Activated CD8-positive, alpha-beta memory T cell treated with anti-CD3 and anti-CD28 coated beads, Interleukin-2, amount 50 U/mL, for 48 hours (primary cell): ENCODE measurements around the gene GPNMB.

Experiments used
- DNase-seq: peaks from one replicate; pipeline ENCODE4 v3.0.0-alpha.2; 2020

The GPNMB gene

GRCh38 chr7:23232966-23233365 is 13.6 kb upstream of the GPNMB start:
- DNase-seq = no peak

DNA sequence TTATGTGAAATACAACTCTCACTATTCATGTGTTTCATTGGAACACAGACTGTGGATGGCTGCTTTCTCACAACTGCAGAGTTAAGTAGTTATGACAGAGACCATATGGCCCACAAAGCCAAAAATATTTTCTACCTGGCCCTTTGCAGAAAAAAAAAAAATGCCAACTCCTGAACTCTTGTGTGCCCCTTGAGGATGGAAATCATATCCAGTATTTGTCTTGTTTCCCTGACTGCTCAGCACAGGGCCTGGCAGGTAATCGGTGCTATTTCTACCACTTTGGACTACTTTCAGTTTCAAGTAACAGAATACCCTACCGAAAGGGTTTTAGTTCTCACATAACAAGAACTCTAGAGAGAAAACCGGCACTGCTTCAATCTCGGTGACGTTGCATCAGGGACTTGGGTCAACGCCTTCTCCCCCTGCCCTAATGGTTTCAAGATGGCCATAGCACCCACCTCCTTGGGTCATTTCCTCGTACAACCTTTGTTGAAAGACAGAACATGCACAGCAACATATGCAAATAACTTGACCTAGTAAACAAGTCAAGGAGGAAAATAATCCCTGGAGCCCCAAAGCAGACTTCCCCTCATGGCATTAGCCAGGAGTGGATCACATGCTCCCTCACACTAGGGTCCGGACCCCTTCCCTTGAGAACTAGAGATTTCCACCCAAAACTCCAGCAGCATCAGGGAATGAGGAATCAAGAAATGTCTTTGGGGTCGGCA is 11.8 kb upstream of the GPNMB start:
- DNase-seq = no peak

GRCh38 chr7:23235813-23236221 is 10.8 kb upstream of the GPNMB start:
- DNase-seq = no peak

GRCh38 chr7:23237000-23237399 is 9.6 kb upstream of the GPNMB start:
- DNase-seq = no peak

DNA sequence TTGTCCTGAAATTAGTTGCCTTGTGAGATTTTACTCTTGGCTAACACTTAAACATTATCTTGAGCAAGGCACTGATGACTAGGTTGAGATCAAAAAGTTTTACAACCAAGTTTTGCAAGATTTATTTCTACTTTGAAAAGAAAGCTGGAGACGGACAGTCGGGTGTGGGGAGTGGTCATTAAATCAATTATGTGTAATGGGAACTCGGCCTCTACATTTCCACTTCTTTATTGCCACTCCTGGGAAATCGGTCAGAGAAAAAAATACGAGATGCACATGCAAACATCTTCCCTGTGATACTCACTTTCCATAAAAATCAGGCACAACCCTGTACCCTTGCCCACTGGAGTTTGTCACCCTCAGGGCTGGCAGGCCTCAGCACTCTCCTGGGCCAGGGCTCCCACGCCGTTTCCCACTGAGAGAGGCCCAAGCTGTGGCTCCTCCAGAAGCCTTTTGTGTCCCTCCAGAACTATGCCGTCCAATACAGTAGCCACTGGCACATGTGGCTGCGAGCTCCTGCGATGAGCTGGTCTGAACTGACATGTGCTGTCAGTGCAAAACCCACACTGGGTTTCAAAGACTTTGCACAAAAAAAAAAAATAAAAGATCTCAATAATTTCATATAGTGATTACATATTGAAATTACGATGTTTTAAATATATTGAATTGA is 7.5 kb upstream of the GPNMB start:
- DNase-seq = no peak

DNA sequence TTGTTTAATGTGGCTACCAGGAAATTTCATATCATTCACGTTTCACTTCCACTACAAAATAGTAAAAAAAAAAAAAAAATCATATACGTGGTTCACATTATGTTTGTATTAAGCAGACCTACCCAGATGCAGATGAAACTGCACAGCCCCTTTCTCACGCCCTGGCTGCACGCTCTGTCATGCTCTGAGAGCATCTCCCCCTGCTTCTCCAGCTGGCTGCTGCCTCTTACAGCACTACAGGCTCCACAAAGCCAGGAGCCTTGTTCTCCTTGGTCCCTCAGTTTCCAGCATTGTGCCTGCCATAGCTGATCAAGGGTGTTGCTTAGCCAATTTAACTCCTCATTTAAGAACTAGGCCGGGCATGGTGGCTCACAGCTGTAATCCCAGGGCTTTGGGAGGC is 6.9 kb upstream of the GPNMB start:
- no peak for DNase-seq

- DNase-seq = no peak
Measured at GRCh38 chr7:23242321-23242720, 4.3 kb upstream of the GPNMB start.

DNA sequence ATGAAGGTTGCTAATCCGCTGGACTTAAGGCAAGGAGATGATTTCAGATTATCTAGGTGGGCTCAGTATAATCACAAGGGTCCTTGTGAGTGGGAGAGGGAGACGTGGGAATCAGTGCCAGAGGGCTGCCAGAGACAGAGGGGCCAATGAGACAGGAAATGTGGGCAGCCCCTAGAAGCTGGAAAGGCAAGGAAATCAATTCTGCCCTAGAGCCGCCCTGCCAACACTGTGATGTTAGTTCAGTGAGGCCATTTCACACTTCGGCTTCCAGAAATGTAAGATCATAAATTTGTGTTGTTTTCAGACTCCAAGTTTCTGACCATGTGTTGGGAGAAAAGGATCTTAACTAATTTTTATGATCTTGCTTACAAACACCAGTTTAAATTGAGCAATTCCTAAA is 3.6 kb upstream of the GPNMB start:
- no peak for DNase-seq

DNA sequence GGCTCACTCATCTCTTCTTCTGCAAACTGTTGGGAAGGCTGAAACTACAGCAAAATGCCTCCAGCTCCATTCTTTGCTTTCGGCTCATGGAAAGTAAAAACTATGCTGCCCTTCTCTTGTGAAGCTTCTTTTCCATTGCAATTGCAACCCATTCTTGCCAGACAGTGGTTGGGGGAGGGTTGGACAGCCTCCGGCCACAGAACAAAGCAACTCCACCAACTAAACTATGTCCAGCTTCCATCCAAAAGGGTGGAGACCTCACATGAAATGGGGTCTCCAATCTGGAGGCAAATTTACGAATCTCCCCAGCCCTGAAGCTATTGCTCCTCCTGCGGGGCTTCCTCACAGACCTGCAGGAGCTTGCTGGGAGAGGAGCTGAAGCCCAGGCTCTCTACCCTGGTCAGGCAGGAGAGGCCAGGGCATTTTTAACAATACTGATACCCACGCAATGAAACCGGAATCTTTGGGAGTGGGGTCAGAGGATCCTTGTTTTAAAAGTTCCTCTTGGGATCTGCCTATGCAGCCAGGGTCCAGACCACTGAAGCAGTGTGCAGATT is 549 bp downstream of the GPNMB start:
- no peak for DNase-seq

- DNase-seq = no peak
Measured at GRCh38 chr7:23247603-23248335, 1.2 kb downstream of the GPNMB start.

GRCh38 chr7:23249486-23249885 is 2.9 kb downstream of the GPNMB start:
- DNase-seq = no peak

GRCh38 chr7:23254051-23254681 is 7.6 kb downstream of the GPNMB start:
- DNase-seq = no peak

DNA sequence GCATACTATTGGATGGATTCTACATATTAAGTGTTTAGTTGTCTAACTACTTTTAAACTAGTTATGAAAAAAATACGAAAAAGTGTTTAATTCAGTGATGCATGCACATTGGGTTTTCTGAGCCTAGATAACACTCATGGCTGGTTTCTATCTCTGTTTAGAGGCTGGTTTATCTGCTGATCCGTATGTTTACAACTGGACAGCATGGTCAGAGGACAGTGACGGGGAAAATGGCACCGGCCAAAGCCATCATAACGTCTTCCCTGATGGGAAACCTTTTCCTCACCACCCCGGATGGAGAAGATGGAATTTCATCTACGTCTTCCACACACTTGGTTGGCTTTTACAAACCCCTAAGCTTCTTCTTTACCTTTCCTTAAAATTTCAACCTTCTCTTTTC is 10.2 kb downstream of the GPNMB start:
- no peak for DNase-seq

GRCh38 chr7:23260371-23260770 is 13.8 kb downstream of the GPNMB start:
- DNase-seq = no peak

- DNase-seq = peak; percentile 78
Measured at GRCh38 chr7:23261843-23262452, 15.4 kb downstream of the GPNMB start.

DNA sequence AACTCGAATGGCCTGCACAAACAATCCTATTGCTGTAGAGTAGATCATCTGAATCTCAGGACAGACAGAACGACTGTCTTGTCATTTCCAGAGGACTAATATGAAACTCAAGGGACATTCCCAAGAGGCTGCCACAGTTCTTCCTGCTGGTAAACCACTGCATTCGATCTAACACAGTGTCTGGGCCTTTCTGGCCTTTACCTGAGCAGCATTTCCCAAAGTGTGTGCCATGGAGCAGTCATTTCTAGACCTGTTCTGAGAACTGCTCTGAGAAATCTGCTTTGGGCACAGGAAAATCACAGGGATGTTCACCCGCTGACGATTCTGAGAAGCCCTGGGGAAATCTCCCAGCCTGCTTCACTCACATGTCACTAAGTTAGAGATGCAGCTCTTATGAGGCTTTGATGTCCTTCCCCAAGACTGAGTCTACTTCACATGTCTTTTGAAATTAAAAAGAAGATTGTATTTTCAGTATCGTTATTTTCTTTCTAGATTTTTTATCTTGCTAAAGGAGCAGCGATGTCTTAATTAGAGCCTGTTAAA is 18.4 kb downstream of the GPNMB start:
- DNase-seq = no peak

GRCh38 chr7:23266918-23267317 is 20.3 kb downstream of the GPNMB start:
- DNase-seq = no peak

- no peak for DNase-seq
Measured at GRCh38 chr7:23267357-23267756, 20.8 kb downstream of the GPNMB start.

DNA sequence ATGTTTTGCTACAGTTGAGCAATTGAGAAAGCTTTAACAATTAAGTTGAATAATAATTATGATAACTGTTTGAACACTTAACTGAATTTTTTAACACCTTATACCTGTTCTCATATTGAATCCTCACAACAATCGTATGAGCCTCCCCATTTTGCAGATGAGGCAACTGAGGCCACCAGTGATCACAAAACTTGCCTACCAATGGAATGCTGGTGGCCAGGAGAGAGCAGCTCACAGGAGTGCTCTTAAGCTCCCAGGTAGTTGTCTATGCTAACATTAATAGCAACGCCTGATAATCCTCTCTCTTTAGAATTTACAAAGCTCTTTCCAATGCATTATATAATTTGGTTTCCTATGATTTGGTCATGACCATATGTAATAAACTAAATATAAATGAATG is 21.6 kb downstream of the GPNMB start:
- DNase-seq = no peak

- no peak for DNase-seq
Measured at GRCh38 chr7:23268746-23269145, 22.2 kb downstream of the GPNMB start.

GRCh38 chr7:23272275-23272674 is 25.7 kb downstream of the GPNMB start:
- no peak for DNase-seq

- DNase-seq = peak; percentile 97
Measured at GRCh38 chr7:23273141-23273599, 26.6 kb downstream of the GPNMB start.
